ENCODE data around the gene LRRC47.

DNA sequence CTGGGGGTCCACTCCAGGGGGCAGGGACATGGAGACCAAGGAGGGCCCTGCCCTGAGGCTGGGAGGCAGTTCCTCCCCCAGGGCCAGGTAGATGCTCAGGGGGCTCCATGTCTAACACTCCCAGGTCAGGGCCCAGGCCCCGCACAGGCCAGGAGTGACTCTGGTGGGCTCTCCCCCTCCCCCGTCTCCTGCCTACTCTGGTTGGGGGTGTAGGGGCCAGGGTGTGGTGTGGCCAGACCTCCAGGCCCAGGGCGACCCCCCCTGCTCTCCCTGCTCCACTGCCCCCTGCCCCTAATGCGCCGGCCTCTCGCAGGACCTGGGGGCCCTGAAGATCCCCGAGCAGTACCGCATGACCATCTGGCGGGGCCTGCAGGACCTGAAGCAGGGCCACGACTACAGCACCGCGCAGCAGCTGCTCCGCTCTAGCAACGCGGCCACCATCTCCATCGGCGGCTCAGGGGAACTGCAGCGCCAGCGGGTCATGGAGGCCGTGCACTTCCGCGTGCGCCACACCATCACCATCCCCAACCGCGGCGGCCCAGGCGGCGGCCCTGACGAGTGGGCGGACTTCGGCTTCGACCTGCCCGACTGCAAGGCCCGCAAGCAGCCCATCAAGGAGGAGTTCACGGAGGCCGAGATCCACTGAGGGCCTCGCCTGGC lies 63.7 kb downstream of the LRRC47 start:
- TF ChIP-seq, protein P1, sequence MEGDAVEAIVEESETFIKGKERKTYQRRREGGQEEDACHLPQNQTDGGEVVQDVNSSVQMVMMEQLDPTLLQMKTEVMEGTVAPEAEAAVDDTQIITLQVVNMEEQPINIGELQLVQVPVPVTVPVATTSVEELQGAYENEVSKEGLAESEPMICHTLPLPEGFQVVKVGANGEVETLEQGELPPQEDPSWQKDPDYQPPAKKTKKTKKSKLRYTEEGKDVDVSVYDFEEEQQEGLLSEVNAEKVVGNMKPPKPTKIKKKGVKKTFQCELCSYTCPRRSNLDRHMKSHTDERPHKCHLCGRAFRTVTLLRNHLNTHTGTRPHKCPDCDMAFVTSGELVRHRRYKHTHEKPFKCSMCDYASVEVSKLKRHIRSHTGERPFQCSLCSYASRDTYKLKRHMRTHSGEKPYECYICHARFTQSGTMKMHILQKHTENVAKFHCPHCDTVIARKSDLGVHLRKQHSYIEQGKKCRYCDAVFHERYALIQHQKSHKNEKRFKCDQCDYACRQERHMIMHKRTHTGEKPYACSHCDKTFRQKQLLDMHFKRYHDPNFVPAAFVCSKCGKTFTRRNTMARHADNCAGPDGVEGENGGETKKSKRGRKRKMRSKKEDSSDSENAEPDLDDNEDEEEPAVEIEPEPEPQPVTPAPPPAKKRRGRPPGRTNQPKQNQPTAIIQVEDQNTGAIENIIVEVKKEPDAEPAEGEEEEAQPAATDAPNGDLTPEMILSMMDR (IDR thresholded peaks at IDR 0.05), result no peak
- no peak for TF ChIP-seq POLR2A (IDR thresholded peaks at IDR 0.05)
